Measurements from ENCODE around the gene CRTAC1. TPM values are rescaled to one million over a fixed set of nuclear protein-coding genes. Genes with fewer than 3 reads are reported as not detected.

Gene CRTAC1, protein sequence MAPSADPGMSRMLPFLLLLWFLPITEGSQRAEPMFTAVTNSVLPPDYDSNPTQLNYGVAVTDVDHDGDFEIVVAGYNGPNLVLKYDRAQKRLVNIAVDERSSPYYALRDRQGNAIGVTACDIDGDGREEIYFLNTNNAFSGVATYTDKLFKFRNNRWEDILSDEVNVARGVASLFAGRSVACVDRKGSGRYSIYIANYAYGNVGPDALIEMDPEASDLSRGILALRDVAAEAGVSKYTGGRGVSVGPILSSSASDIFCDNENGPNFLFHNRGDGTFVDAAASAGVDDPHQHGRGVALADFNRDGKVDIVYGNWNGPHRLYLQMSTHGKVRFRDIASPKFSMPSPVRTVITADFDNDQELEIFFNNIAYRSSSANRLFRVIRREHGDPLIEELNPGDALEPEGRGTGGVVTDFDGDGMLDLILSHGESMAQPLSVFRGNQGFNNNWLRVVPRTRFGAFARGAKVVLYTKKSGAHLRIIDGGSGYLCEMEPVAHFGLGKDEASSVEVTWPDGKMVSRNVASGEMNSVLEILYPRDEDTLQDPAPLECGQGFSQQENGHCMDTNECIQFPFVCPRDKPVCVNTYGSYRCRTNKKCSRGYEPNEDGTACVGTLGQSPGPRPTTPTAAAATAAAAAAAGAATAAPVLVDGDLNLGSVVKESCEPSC
- 1.1 to 1.7 TPM (median 1.5 TPM) in 5 replicates for total RNA-seq (2022; extraction: Qiagen RNA extraction)

DNA sequence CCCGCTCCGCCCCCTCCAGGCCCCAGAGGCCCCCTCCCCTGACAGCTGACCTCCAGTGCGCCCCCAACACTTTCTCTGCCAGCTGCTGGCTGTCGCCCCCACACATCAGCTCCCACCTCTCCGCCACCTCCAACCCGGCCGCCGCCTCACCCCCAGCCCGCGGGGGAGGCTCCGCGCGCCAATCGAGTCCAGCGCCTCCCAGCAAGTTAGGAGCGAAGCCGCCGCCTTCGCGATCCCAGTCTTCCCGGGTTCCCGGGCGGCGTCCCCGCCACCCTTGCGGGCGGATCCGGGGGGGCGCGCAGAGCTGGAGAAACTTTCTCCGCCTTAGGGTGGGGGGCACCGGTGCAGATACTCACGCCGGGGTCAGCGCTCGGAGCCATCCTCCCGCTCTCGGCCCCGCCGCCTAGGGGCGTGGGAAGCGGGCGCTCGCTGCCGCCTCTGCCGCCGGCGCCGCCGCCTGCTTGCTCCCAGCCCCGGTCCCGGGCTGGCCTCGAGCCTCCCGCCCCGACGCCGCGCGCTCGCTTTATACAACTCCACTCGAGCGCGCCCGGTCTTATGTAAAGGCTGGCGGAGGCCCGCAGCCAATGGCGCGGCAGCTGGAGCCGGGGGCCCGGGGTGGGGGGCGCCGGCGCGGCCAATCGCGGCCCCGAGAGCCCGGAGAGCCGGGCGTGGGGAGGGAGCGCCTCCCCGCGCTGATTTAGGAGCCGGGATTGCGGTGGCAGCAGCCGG lies at the start of gene CRTAC1:
CRTAC1 (minus strand) TSS at position 529 of the 729 bp plus-strand sequence; CDS start at position 380, 149 bp downstream.

GRCh38 chr10:97849687-97850402 lies 180.6 kb downstream of the CRTAC1 start, which contains the start of gene GOLGA7B:
GOLGA7B (plus strand) TSS chr10:97849843; CDS start chr10:97850304, 461 bp downstream.

Other genes starting within 250 kb of the CRTAC1 start
- gene GOLGA7B, start 180.8 kb downstream of the CRTAC1 start, total RNA-seq (2022; extraction: Qiagen RNA extraction): 3.1 to 4.2 TPM (median 3.8 TPM) in 5 replicates
- gene R3HCC1L, start 104.0 kb upstream of the CRTAC1 start, total RNA-seq (2022; extraction: Qiagen RNA extraction): 13.9 to 16.0 TPM (median 15.0 TPM) in 5 replicates
- 1.4 to 1.9 TPM (median 1.4 TPM) in 5 replicates for gene LOXL4, start 237.6 kb upstream of the CRTAC1 start, total RNA-seq (2022; extraction: Qiagen RNA extraction)

Measured in A549 treated with dexamethasone at 1 μM for 4 hours (cell line).